AG04450 (cell line): ENCODE results near the gene LRCOL1. TPM values are rescaled to one million over a fixed set of nuclear protein-coding genes. Genes with fewer than 3 reads are reported as not detected.

ENCODE experiments used
- CTCF ChIA-PET: fragments of 300-600, 350-600 bp; formaldehyde crosslinking; extraction: SDS; loops from one replicate; lab custom pipeline; 2022; ENCODE audit warnings: antibody characterized with exemption, inconsistent platforms; lab: Charles Lee
- POLR2A ChIA-PET: fragments of 350-600 bp; formaldehyde crosslinking; extraction: SDS; loops from one replicate; lab custom pipeline; 2021; ENCODE audit warnings: antibody characterized with exemption, inconsistent platforms; lab: Yijun Ruan, JAX
- DNase-seq: peaks from one replicate; pipeline ENCODE4 v3.0.0-alpha.2; 2011; ENCODE audit warnings: low read depth, low spot score
- H3K27ac ChIP-seq: one replicate; pipeline ENCODE4 v1.5.1; 2012; ENCODE audit warnings: low read depth, low read length, control low read depth
- H3K27me3 ChIP-seq: one replicate; pipeline ENCODE4 v1.6.0; 2012; ENCODE audit warnings: low read length; ENCODE audit not compliant: control insufficient read depth, insufficient read depth
- H3K4me3 ChIP-seq: 2 replicates; pipeline ENCODE4 v1.5.1; 2011; ENCODE audit warnings: mild to moderate bottlenecking, low read depth, low read length, control low read depth
- H3K9me3 ChIP-seq: 2 replicates; pipeline ENCODE4 v1.5.1; 2012; ENCODE audit warnings: low read length; ENCODE audit not compliant: control insufficient read depth, insufficient read depth
- CTCF ChIP-seq: IDR thresholded peaks from 2 replicates; pipeline ENCODE4 v1.5.1; 2011; ENCODE audit warnings: low read depth, low read length, control low read depth, inconsistent platforms
- polyA plus RNA-seq: library from polyadenylated mRNA; depleted of rRNA; stranded (reverse); fragments of >200 nt; gene quantifications from 2 replicates; pipeline ENCODE4 v1.2.3, GENCODE V29; 2011

LRCOL1 gene
- polyA plus RNA-seq, 1 experiment, result 0.11 TPM

DNA sequence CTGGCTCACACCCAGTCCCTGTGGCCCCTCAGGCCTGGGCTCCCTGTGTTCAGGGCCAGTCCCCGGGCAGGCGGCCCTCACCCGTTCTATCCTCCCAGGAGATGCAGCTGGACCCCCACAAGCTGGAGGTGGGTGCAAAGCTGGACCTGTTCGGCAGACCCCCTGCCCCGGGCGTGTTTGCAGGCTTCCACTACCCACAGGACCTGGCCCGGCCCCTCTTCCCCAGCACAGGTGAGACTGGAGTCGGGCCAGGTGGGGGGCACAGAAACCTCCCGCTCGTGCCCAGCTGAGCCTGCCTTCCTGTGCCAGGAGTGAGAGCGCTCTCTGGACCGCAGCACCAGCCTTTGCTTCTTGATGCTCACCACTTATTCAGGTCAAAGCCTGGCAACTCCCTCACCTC, 33.7 kb downstream of the LRCOL1 start:
- ChIA-PET CTCF (no interaction called here), POLR2A (no interaction called here)
- H3K4me3 ChIP-seq, result no peak overlapping the region
- H3K9me3 ChIP-seq, result no peaks in the 10 kb centered on the region; the same call in 1 of the 2 replicates
- no peak overlapping the region for H3K27ac ChIP-seq
- TF ChIP-seq CTCF, result no peak
- no peaks in the 10 kb centered on the region for H3K27me3 ChIP-seq
- no peak for DNase-seq

DNA sequence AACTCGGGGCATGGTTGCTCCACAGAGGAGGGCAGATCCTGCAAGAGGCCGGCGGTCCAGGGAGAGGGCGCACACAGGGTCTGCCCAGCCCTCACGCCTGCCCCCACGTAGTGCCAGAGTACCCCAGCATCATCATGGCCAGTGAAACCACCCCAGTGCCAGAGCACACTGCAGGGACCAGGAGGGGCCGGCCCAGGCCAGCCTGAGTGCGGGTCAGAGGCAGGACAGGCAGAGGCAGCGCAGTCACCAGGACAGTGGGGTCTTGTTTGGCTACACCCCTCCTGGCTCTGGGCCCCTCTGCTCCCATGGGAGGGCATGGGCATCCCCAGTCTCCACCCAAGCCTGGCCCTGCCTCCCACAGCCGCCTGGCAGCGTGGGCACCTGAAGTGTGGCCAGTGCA, 34.7 kb downstream of the LRCOL1 start:
- Histone ChIP-seq H3K9me3 (no peaks in the 10 kb centered on the region; the same call in 1 of the 2 replicates), H3K4me3 (no peak overlapping the region), H3K27me3 (no peaks in the 10 kb centered on the region), H3K27ac (no peak overlapping the region)
- CTCF ChIA-PET, result no interaction called here
- TF ChIP-seq CTCF, result no peak
- DNase-seq, result no peak
- POLR2A ChIA-PET, result no interaction called here

- Histone ChIP-seq H3K27ac (no peak overlapping the region), H3K27me3 (no peaks in the 10 kb centered on the region), H3K4me3 (no peak overlapping the region), H3K9me3 (no peaks in the 10 kb centered on the region; the same call in 1 of the 2 replicates)
- DNase-seq, result no peak
- TF ChIP-seq CTCF, result no peak
- POLR2A ChIA-PET, result no interaction called here
- CTCF ChIA-PET, result no interaction called here
Observed at GRCh38 chr12:132574271-132574996, 35.9 kb downstream of the LRCOL1 start.

GRCh38 chr12:132572801-132573760, 37.3 kb downstream of the LRCOL1 start:
- CTCF ChIA-PET, result no interaction called here
- Histone ChIP-seq H3K27ac (no peak overlapping the region), H3K9me3 (no peaks in the 10 kb centered on the region; the same call in 1 of the 2 replicates), H3K4me3 (no peak overlapping the region), H3K27me3 (no peaks in the 10 kb centered on the region)
- TF ChIP-seq CTCF, result no peak
- DNase-seq, result no peak
- POLR2A ChIA-PET, result no interaction called here

DNA sequence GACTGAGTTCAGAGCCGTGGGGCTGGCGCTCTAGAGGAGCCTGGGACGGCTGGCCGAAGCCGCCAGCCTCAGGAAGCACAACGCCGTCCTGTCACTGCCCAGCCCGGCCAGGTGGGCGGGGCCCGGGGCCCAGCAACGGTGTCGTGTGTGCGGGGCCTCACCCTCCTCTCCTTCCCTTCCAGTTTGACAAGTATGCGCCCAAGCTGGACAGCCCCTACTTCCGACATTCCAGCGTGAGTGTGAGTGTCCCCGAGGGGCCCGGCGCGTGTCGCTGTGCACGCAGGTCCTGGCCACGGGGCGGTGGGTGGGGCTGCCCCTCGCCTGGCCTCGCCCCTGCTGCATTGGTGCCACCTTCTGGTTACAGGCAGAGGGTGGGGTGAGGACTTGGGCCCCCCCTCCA, 38.3 kb downstream of the LRCOL1 start:
- CTCF ChIA-PET, result no interaction called here

More for the DNA sequence above, 38.3 kb downstream of the LRCOL1 start:
- no peaks in the 10 kb centered on the region for H3K27me3 ChIP-seq
- POLR2A ChIA-PET, result no interaction called here
- no peak overlapping the region for H3K27ac ChIP-seq
- H3K9me3 ChIP-seq, result no peaks in the 10 kb centered on the region; the same call in 1 of the 2 replicates
- H3K4me3 ChIP-seq, result no peak overlapping the region
- no peak for DNase-seq
- no peak for TF ChIP-seq CTCF
